ENCODE results near the gene LOXHD1.

The LOXHD1 gene

GRCh38 chr18:46625069-46625468 lies 32.0 kb downstream of the LOXHD1 start:
- DNase-seq = no peak

- no peak for DNase-seq
Observed at GRCh38 chr18:46624127-46624526, 32.9 kb downstream of the LOXHD1 start.

GRCh38 chr18:46623541-46623940 lies 33.5 kb downstream of the LOXHD1 start:
- DNase-seq = no peak

- DNase-seq = peak; percentile 17
Observed at GRCh38 chr18:46622999-46623398, 34.0 kb downstream of the LOXHD1 start.

GRCh38 chr18:46622451-46622850 lies 34.6 kb downstream of the LOXHD1 start:
- DNase-seq = no peak

- no peak for DNase-seq
Observed at GRCh38 chr18:46621871-46622270, 35.1 kb downstream of the LOXHD1 start.

- no peak for DNase-seq
Observed at GRCh38 chr18:46621111-46621766, 35.8 kb downstream of the LOXHD1 start.

GRCh38 chr18:46619559-46619958 lies 37.5 kb downstream of the LOXHD1 start:
- no peak for DNase-seq

- no peak for DNase-seq
Observed at GRCh38 chr18:46615720-46616119, 41.3 kb downstream of the LOXHD1 start.

GRCh38 chr18:46609048-46609447 lies 48.0 kb downstream of the LOXHD1 start:
- no peak for DNase-seq

- DNase-seq = no peak
Observed at GRCh38 chr18:46607926-46608325, 49.1 kb downstream of the LOXHD1 start.

- no peak for DNase-seq
Observed at GRCh38 chr18:46601141-46601805, 55.7 kb downstream of the LOXHD1 start.

- no peak for DNase-seq
Observed at GRCh38 chr18:46596119-46596518, 60.9 kb downstream of the LOXHD1 start.

- DNase-seq = no peak
Observed at GRCh38 chr18:46591783-46592391, 65.1 kb downstream of the LOXHD1 start.

GRCh38 chr18:46590103-46590502 lies 66.9 kb downstream of the LOXHD1 start:
- no peak for DNase-seq

GRCh38 chr18:46588971-46589660 lies 67.9 kb downstream of the LOXHD1 start:
- no peak for DNase-seq

GRCh38 chr18:46587600-46587999 lies 69.4 kb downstream of the LOXHD1 start:
- no peak for DNase-seq

- no peak for DNase-seq
Observed at GRCh38 chr18:46583711-46584110, 73.3 kb downstream of the LOXHD1 start.

- DNase-seq = no peak
Observed at GRCh38 chr18:46581648-46582047, 75.4 kb downstream of the LOXHD1 start.

- DNase-seq = no peak
Observed at GRCh38 chr18:46578987-46579386, 78.0 kb downstream of the LOXHD1 start.

GRCh38 chr18:46577546-46577945 lies 79.5 kb downstream of the LOXHD1 start:
- DNase-seq = no peak

GRCh38 chr18:46575851-46576250 lies 81.2 kb downstream of the LOXHD1 start:
- no peak for DNase-seq

- no peak for DNase-seq
Observed at GRCh38 chr18:46574743-46575115, 82.3 kb downstream of the LOXHD1 start.
